Type B pancreatic cell (in vitro differentiated cells): ENCODE results near the gene LINGO4. TPM values are rescaled to one million over a fixed set of nuclear protein-coding genes. Genes with fewer than 3 reads are reported as not detected.
"Not testable (repeated sequence)": the region's sequence is repeated elsewhere in the genome, so short reads cannot be mapped to it uniquely, and the experiment has no call there.

Experiments
- DNase-seq: peaks from one replicate; pipeline ENCODE4 v3.0.0; 2021; ENCODE audit warnings: mixed read lengths; ENCODE audit not compliant: unreplicated experiment; ENCODE audit errors: extremely low spot score
- H3K27ac Mint-ChIP-seq: 2 replicates; pipeline ENCODE4 v1.8.0; 2021; ENCODE audit warnings: mild to moderate bottlenecking, mixed read lengths
- H3K27me3 Mint-ChIP-seq: 2 replicates; pipeline ENCODE4 v1.8.0; 2021; ENCODE audit warnings: mixed read lengths
- H3K36me3 Mint-ChIP-seq: 2 replicates; pipeline ENCODE4 v1.8.0; 2021; ENCODE audit warnings: mixed read lengths
- H3K4me1 Mint-ChIP-seq: one replicate; pipeline ENCODE4 v1.8.0; 2021; ENCODE audit warnings: mixed read lengths; ENCODE audit not compliant: unreplicated experiment
- H3K4me3 Mint-ChIP-seq: 2 replicates; pipeline ENCODE4 v1.8.0; 2021; ENCODE audit warnings: mild to moderate bottlenecking, mixed read lengths
- H3K9me3 Mint-ChIP-seq: 2 replicates; pipeline ENCODE4 v1.8.0; 2021; ENCODE audit warnings: mixed read lengths
- total RNA-seq: library from RNA; stranded (reverse); gene quantifications from 2 replicates; pipeline ENCODE4 v1.2.1, GENCODE V29; 2021; ENCODE audit warnings: low replicate concordance
- TF ChIP-seq, protein P1 (sequence below): fragments of 200-600 bp; sonication (generic); conservative IDR thresholded peaks from 2 replicates; pipeline ENCODE4 v1.5.0; 2021; ENCODE audit warnings: antibody characterized with exemption, mild to moderate bottlenecking

Gene LINGO4
- total RNA-seq, 1 donor from 2014 or later, result not detected

DNA sequence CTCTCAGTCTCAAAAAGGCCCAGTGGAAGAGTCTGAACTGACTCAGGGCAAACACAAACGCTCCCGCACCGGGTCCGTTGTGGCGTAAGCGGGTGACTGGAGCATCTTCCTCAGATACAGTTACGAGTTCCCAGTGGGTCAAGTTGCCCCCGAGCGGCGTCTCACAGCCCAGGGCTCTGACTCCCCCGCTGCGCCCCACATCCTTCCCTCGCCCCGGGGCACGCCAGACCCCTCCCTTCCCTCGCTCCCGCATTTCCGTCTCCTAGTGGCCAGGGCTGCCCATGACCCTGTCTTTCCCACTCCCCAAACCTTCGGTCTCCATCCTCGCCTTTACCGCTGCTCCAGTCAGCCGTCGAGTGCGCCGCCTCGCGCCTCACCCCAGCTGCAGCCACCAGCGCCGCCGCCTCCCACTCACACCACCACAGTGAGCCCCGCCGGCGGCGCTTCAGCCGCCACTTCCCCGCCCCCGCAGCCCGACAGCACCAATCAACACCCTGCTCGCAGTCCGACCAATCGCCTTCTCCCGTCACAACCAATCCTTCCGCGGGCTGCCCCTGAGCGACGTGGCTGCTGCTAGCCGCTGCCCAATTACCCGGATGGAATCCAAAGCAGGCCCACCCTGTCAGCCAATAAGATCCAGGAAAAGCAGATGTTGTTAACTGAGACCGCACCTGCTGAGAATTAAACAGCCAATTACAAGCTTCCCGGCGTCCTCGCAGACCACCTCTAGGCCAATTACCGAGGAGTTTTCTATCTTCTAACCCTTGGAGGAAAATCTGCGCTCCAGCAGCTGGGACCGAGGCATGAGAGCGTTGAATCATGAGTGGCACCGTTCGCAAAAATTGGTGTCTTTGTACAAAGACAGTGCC is 14.9 kb downstream of the LINGO4 start, which contains the start of gene TDRKH:
Gene TDRKH (minus strand): TSS at position 430 of the 869 bp plus-strand sequence. CDS start 7,478 bp downstream, outside the sequence.
- Mint-ChIP-seq H3K4me1 (peaks cover 7% of the 10 kb centered on the region), H3K9me3 (no peaks in the 10 kb centered on the region), H3K36me3 (peaks cover 4% of the 10 kb centered on the region), H3K27ac (peak within 1 kb of the TSS; percentile 92), H3K27me3 (peaks cover 19% of the 10 kb centered on the region), H3K4me3 (peak within 1 kb of the TSS; percentile 97)
- TF ChIP-seq, protein P1, sequence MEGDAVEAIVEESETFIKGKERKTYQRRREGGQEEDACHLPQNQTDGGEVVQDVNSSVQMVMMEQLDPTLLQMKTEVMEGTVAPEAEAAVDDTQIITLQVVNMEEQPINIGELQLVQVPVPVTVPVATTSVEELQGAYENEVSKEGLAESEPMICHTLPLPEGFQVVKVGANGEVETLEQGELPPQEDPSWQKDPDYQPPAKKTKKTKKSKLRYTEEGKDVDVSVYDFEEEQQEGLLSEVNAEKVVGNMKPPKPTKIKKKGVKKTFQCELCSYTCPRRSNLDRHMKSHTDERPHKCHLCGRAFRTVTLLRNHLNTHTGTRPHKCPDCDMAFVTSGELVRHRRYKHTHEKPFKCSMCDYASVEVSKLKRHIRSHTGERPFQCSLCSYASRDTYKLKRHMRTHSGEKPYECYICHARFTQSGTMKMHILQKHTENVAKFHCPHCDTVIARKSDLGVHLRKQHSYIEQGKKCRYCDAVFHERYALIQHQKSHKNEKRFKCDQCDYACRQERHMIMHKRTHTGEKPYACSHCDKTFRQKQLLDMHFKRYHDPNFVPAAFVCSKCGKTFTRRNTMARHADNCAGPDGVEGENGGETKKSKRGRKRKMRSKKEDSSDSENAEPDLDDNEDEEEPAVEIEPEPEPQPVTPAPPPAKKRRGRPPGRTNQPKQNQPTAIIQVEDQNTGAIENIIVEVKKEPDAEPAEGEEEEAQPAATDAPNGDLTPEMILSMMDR, result peak; percentile 58
- DNase-seq, result peak; percentile 98

DNA sequence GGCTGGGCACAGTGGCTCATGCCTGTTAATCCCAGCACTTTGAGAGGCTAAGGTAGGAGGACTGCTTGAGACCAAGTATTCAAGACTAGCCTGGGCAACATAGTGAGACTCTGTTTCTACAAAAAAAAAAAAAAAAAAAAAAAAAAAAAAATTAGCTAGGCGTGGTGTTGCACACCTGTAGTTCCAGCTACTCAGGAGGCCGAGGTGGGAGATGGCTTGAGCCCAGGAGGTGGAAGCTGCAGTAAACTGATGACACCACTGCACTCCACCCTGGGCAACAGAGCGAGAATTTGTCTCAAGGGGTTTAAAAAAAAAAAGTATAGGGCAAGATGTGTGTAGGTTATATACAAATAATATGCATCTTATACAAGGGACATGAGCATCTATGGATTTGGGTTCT is 17.5 kb downstream of the LINGO4 start:
- peaks cover 19% of the 10 kb centered on the region for H3K27me3 Mint-ChIP-seq
- H3K4me1 Mint-ChIP-seq, result peaks cover 7% of the 10 kb centered on the region
- no peak overlapping the region for H3K4me3 Mint-ChIP-seq
- peaks cover 4% of the 10 kb centered on the region for H3K36me3 Mint-ChIP-seq
- no peak for DNase-seq
- TF ChIP-seq, protein P1, result no peak
- no peaks in the 10 kb centered on the region for H3K9me3 Mint-ChIP-seq
- H3K27ac Mint-ChIP-seq, result no peak overlapping the region

DNA sequence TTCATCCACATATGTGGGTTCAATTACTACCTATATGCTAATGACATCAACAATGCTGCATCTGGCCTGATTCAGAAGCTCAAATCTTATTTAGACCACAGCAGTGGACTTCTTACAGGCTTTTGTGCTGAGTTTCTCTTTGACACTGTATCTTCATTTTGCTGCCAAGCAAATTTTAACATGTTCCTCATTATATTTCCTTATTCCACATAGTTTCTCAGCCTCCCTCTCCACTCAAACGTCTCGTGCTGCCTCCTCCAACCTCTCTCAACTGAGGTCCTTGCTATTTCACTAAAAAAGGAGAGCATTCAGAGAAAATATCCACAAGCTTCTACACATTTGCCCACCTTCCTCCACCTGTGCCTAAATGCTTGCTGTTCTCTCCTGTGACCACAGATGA is 21.4 kb downstream of the LINGO4 start:
- Mint-ChIP-seq H3K4me3 (no peak overlapping the region), H3K27ac (no peak overlapping the region), H3K9me3 (no peaks in the 10 kb centered on the region), H3K36me3 (peaks cover 7% of the 10 kb centered on the region), H3K4me1 (no peaks in the 10 kb centered on the region), H3K27me3 (peaks cover 2% of the 10 kb centered on the region)
- TF ChIP-seq, protein P1, result no peak
- DNase-seq, result no peak

DNA sequence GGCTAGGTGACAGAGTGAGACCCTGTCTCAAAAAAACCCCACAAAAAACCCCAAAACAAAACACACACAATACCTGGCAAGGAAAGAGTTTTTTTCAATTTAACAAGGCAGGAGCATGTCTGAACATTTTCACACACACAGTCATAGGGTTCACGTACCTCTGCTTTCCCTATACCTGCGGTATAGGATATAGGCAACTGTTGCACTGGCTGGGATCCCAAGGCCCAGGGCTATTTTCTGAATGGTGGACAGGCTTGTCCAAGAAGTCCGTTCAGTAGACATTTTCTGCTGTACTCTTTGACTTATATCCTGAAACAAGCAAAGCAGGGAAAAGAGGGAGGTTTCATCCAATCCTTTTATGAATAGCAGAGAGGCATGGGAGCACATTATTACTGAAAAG is 22.5 kb downstream of the LINGO4 start:
- H3K36me3 Mint-ChIP-seq, result peaks cover 14% of the 10 kb centered on the region
- peaks cover 2% of the 10 kb centered on the region for H3K27me3 Mint-ChIP-seq
- no peak overlapping the region for H3K27ac Mint-ChIP-seq
- H3K9me3 Mint-ChIP-seq, result no peaks in the 10 kb centered on the region
- no peaks in the 10 kb centered on the region for H3K4me1 Mint-ChIP-seq
- DNase-seq, result no peak
- no peak overlapping the region for H3K4me3 Mint-ChIP-seq
- TF ChIP-seq, protein P1, result no peak

DNA sequence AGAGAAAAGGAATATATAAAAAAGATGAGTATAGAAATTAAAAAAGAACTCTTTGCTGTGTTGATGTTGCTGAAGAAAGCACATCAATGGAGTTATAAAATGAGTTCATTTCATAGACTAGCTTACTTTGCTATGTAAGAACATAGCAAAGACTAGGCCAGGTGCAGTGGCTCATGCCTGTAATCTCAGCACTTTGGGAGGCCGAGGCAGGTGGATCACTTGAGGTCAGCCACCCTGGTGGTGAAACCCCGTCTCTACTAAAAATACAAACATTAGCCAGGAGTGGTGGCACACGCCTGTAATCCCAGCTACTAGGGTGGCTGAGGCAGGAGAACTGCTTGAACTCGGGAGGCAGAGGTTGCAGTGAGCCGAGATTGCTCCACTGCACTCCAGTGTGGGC is 23.2 kb downstream of the LINGO4 start:
- peaks cover 14% of the 10 kb centered on the region for H3K36me3 Mint-ChIP-seq
- H3K4me3 Mint-ChIP-seq, H3K27me3 Mint-ChIP-seq, H3K9me3 Mint-ChIP-seq, H3K27ac Mint-ChIP-seq, DNase-seq, H3K4me1 Mint-ChIP-seq: not testable (repeated sequence)

DNA sequence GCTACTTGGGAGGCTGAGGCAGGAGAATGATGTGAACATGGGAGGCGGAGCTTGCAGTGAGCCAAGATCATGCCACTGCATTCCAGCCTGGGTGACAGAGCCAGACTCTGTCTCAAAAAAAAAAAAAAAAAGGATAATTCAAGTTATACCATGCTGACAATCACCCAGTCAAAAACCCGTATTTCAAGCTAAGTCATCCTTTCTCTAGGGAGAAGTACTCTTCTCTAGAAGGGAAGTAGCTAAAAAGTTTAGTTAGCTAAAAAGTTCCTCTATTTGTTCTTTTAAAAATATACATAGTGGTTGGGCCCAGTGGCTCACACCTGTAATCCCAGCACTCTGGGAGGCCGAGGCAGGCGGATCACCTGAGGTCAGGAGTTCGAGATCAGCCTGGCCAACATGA is 24.5 kb downstream of the LINGO4 start:
- peaks cover 14% of the 10 kb centered on the region for H3K36me3 Mint-ChIP-seq
- H3K27me3 Mint-ChIP-seq, H3K27ac Mint-ChIP-seq, DNase-seq, H3K4me3 Mint-ChIP-seq, H3K9me3 Mint-ChIP-seq, H3K4me1 Mint-ChIP-seq: not testable (repeated sequence)
